ENCODE results near the gene FAM124A. TPM values are rescaled to one million over a fixed set of nuclear protein-coding genes. Genes with fewer than 3 reads are reported as not detected.

Gene FAM124A
- total RNA-seq, 1 donor from 2014 or later = 5.7 TPM

GRCh38 chr13:51305271-51305967, 83.2 kb downstream of the FAM124A start:
- TF ChIP-seq CTCF (IDR thresholded peaks at IDR 0.05; ENCODE audit: borderline replicate concordance) = no peak
- H3K27me3 ChIP-seq (ENCODE audit: low read depth) = no peaks in the 10 kb centered on the region
- no peak overlapping the region for H3K4me3 ChIP-seq
- no peak overlapping the region for H3K27ac ChIP-seq (replicated peaks)
- H3K36me3 ChIP-seq = no peaks in the 10 kb centered on the region
- DNase-seq = no peak
- no peaks in the 10 kb centered on the region for H3K4me1 ChIP-seq
- H3K9me3 ChIP-seq (replicated peaks) = no peaks in the 10 kb centered on the region
- intact Hi-C loops (cut with micrococcal nuclease) = no loop called here

- intact Hi-C loops (cut with micrococcal nuclease) = no loop called here
- Histone ChIP-seq H3K4me1 (no peaks in the 10 kb centered on the region), H3K9me3 (replicated peaks) (no peaks in the 10 kb centered on the region), H3K36me3 (no peaks in the 10 kb centered on the region), H3K27me3 (ENCODE audit: low read depth) (no peaks in the 10 kb centered on the region), H3K27ac (replicated peaks) (no peak overlapping the region), H3K4me3 (no peak overlapping the region)
- no peak for DNase-seq
- no peak for TF ChIP-seq CTCF (IDR thresholded peaks at IDR 0.05; ENCODE audit: borderline replicate concordance)
These were observed 86.6 kb downstream of the FAM124A start for GRCh38 chr13:51308781-51309180.

GRCh38 chr13:51311231-51311630, 89.0 kb downstream of the FAM124A start:
- Histone ChIP-seq H3K27ac (replicated peaks) (no peak overlapping the region), H3K9me3 (replicated peaks) (no peaks in the 10 kb centered on the region), H3K4me1 (no peaks in the 10 kb centered on the region), H3K27me3 (ENCODE audit: low read depth) (no peaks in the 10 kb centered on the region), H3K4me3 (no peak overlapping the region), H3K36me3 (no peaks in the 10 kb centered on the region)
- DNase-seq = no peak
- TF ChIP-seq CTCF (IDR thresholded peaks at IDR 0.05; ENCODE audit: borderline replicate concordance) = no peak
- intact Hi-C loops (cut with micrococcal nuclease) = no loop called here

- no peaks in the 10 kb centered on the region for H3K9me3 ChIP-seq (replicated peaks)
- no peaks in the 10 kb centered on the region for H3K27me3 ChIP-seq (ENCODE audit: low read depth)
- H3K27ac ChIP-seq (replicated peaks) = no peak overlapping the region
- DNase-seq = no peak
- H3K36me3 ChIP-seq = no peaks in the 10 kb centered on the region
- H3K4me1 ChIP-seq = no peaks in the 10 kb centered on the region
- no peak for TF ChIP-seq CTCF (IDR thresholded peaks at IDR 0.05; ENCODE audit: borderline replicate concordance)
- H3K4me3 ChIP-seq = no peak overlapping the region
- intact Hi-C loops (cut with micrococcal nuclease) = no loop called here
These were observed 89.8 kb downstream of the FAM124A start for GRCh38 chr13:51311957-51312520.

GRCh38 chr13:51313619-51314018, 91.4 kb downstream of the FAM124A start:
- no peaks in the 10 kb centered on the region for H3K27me3 ChIP-seq (ENCODE audit: low read depth)
- TF ChIP-seq CTCF (IDR thresholded peaks at IDR 0.05; ENCODE audit: borderline replicate concordance) = no peak
- no peak overlapping the region for H3K4me3 ChIP-seq
- H3K27ac ChIP-seq (replicated peaks) = no peak overlapping the region
- H3K9me3 ChIP-seq (replicated peaks) = no peaks in the 10 kb centered on the region
- DNase-seq = no peak
- no peaks in the 10 kb centered on the region for H3K36me3 ChIP-seq
- intact Hi-C loops (cut with micrococcal nuclease) = no loop called here
- no peaks in the 10 kb centered on the region for H3K4me1 ChIP-seq
